HG03439 (cell line): ENCODE measurements around the gene IGF1R.
"Not testable (repeated sequence)": the region's sequence is repeated elsewhere in the genome, so short reads cannot be mapped to it uniquely, and the experiment has no call there.

ENCODE experiments used
- ATAC-seq: cut with Tn5 transposase; IDR thresholded peaks from one replicate; pipeline ENCODE4 v1.9.1; 2021; ENCODE audit warnings: mild to moderate bottlenecking, moderate library complexity; ENCODE audit not compliant: unreplicated experiment

IGF1R gene

DNA sequence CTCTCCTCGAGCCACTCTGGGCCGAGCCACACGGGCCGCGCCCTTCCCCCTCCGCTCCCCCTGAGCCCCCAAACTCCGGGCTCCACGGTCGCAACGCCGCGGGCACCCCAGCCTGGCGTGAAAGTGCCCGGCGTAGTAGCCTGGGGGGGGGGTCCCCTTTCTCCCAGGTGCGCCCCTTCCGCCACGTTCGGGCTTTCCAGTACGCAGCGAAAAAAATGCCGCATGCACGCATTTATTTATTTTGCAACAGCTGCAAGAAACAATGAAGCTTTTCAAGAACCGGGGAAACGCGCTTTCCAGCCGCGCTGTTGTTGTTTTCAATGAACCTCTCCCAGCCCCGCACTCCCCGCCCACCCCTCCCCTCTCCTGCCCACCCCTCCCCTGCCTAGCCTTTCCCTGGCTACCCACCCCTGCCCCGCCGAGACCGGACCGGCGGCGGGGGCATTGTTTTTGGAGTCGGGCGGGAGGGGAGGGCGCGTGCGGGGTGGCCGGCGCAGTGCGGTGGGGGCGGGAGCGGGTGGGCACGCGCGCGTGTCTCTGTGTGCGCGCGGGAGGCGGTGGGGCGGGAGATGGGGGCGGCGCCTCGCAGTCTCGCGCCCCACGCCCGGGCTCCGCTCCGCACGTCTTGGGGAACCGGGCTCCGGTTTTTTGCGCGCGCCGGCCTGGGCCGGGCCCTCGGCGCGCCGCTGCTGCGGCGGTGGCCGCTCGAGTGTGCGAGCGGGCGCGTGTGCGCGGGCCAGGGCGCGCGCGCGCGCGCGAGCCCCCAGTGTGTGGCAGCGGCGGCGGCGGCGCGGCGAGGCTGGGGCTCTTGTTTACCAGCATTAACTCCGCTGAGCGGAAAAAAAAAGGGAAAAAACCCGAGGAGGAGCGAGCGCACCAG, at the start of gene IGF1R:
TSS of gene IGF1R (plus strand) at position 766 of the 880 bp plus-strand sequence. CDS start 1,043 bp downstream, outside the sequence.
- peak; percentile 74 for ATAC-seq

DNA sequence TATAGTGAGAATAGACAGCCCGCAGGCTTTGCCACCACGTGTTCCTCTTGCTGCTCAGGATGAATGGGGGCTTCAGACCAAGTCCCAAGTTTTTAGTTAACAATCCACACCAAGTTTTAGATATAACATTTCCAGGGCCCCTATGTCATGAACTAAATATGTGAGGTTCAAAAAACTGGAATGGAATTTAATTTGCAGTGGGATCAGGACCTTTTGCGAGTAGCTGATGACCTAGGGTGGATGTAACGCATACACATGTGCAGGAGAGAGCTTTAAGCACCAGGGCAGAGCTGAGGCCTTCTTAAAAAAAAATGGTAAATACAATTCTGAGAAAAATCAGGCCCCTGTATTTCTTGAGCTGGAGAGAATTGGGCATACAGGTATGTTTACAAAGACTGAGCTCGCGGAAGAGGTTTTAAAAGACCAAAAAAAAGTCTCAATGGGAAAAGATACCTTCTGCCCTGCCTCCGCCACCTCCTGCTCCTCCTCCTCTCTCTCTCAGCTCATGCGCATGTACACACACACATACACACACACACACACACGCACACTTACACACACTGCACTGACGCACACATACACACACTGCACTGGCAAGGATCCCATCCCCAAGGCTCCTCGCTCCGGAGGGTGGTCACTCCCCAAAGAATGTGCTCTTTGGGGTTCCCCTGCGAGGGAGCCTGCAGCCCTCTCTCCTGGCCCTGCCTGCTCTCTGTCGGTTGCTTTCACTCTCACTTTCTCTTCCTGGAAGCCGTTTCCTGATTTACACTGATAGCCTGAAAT, 48.2 kb upstream of the IGF1R start:
- ATAC-seq, result no peak

DNA sequence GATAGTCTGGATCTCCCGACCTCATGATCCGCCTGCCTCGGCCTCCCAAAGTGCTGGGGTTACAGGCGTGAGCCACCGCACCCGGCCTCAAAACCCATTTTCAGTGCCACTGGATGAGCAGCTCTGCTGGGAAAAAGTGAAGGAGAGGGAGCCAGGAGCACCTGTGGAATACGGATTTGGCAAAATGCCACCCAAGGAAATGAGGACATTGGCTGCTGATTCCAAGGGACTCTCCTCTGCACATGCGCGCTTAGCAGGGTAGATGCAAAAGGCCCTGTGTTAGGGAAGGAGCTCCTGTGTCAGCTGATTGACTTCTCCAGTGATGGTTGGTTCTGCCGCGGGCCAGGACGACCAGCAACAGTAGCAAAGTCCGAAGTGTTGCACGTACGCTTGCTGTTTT, 43.4 kb upstream of the IGF1R start:
- no peak for ATAC-seq

DNA sequence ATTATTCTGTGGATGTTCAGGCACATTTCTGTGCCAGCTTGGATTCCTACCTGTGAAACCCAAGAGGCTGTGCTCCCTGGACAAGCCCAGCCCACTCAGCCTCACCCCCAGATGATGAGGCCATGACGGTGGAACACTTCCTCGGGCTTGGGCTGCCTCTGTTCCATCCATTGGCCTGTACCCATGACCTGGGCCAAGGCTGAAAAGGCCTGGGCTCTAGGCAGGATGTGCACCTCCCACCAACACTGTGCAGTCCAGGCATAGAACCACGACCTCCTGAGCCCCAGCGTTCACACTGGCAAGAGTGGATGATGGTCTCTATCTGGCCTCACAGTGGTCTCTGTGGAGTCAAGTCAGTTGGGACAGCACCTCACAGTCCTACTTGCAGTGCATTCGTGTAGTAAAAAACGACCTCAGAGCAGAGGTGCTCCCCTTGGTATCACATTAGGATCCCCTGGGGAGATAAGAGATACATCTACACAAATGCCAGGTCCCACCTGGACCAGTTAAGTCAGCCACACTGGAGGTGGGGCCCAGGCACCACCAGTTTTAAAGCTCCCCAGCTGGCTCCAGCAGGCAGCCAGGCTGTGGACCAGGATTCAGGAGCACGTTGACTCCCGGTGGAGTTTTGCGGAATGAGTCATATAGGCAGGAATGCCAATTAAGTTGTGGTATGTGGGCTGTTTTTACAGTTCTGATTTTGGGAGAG, 39.0 kb upstream of the IGF1R start:
- no peak for ATAC-seq

DNA sequence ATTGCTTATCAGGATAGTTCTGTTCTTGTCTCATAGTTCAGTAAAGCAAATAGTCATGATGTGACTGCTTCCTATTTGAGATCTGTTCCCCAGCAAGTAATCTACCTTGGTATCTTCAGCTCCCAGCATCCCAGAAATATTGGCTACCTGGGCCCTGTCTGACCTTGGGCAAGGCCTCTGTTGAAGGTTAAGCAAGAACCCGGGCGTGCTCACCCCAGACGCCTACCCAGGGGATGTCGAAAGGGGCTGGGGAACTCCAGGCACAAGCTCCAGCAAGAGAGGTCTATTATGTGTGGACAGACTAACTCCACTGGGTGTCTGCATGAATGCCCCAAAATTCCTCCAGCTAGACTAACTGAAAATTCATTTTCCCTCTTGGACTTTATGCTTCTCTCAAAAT, 37.3 kb upstream of the IGF1R start:
- no peak for ATAC-seq

DNA sequence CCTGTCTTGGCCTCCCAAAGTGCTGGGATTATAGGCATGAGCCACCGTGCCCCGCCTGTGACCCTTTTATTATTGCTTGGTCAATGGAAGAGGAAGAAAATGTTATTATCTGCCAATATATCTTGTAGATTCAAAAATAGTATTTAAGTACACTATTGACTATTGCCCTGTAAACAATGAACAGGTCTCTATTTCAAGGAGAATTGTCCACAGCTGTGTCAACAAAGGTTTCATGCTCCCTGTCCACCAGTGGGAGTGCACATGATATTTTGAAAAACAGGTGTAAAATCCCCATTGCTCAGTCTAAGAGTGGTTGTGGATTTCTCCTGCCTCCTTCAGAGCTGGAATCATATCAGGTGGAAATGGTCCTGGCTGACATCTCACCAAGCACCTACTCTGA, 36.5 kb upstream of the IGF1R start:
- ATAC-seq, result no peak

DNA sequence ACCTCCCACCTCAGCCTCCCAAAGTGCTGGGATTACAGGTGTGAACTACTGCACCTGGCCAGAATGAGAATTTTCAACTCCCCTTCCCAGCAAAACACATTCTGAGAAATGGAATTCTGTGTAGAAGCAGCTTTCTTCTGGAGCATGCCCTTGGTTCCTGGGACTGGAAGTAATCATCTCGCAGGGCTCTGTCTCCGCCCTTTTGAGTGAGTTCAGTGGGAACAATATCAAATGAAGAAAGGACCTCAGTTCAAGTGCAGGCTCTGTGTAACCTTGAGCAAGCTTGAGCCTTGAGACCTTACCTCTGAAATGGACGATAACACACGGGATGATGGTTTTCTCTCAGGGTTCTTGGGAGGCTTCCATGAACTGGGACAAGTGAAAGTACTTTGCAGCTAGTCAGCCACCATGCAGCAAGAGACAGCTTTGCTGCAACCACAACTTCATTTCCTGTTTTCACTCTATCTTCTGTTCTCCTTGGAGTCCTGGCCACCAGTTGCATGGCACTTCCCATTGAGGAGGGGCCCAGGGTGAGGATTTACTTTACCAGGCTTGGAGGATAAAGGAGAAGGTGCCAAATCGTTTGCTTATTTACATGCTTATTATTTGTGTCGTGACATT, 35.7 kb upstream of the IGF1R start:
- no peak for ATAC-seq

DNA sequence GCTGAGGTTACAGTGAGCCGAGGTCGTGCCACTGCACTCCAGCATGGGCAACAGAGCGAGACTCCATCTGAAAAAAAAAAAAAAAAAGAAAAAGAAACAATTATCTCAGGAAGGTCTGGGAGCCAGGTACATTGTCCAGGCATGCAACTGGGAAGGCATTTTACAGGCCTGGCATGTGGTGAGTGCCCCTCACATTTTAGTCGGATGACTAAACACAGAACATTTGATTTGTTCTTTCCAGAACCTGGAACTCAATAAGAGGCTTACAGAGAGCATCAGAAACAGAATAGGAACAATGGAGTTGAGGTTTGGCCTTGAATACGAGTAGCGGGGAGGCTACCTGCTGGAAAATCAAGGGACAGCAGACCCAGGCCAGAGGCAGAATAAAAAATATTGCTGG, 33.7 kb upstream of the IGF1R start:
- no peak for ATAC-seq

DNA sequence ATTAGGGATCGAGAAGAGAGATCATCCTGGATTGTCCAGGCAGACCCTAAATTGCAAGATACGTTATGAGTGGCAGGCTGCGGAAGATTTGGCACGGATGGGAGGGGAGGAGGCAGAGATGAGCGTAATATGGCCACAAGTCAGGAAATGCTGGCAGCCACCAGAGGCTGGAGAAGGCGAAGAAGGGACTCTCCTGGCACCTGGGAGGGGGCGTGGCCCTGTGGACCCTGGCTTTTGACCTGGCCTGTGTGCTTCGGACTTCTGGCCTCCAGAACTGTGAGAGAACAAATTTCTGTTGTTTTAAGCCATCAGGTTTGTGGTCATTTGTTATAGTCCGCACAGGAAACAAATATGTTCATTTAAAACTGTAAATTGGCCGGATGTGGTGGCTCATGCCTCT, 31.9 kb upstream of the IGF1R start:
- ATAC-seq, result no peak

DNA sequence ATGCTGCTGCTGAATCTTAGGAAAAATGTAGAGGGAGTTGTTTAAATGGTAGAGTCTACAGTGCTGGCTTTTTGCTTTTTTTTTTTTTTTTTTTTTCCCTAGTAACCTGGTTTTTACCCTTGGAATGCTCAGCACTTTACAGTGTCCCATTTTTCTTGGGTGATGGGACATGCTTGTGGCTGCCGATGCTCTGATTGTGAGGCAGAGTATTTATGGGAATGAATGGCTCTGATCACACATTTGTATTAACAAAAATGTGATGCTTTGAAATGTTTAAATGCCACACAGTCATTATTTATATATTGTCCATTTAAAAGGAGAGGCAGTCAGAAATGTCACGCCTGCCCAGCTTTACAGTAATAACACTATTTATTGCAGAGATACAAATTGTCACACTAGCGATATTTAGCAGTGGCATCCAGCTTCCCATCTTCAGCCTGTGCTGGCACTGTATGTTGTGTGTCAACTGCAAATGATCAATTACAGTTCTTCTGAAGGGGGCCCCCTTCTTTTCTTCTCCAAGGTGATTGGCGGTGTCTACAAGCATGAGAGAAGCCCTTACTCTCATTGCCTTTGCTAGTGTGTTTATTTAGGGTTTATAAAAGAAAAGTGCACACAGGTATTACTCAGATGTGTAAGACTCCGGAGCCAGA, 30.9 kb upstream of the IGF1R start:
- no peak for ATAC-seq

DNA sequence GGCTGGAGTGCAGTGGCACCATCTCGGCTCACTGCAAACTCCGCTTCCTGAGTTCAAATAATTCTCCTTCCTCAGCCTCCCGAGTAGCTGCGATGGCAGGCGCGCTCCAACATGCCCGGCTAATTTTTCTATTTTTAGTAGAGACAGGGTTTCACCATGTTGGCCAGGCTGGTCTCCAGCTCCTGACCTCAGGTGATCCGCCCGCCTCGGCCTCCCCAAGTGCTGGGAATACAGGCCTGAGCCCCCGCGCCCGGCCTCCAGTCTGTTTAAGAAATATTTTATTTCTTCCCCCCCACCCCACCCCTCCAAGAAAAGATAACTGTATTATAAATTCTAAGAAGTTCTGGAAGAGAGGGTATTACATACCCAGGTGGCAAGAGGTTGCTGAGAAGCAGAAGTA, 29.8 kb upstream of the IGF1R start:
- not testable (repeated sequence) for ATAC-seq

DNA sequence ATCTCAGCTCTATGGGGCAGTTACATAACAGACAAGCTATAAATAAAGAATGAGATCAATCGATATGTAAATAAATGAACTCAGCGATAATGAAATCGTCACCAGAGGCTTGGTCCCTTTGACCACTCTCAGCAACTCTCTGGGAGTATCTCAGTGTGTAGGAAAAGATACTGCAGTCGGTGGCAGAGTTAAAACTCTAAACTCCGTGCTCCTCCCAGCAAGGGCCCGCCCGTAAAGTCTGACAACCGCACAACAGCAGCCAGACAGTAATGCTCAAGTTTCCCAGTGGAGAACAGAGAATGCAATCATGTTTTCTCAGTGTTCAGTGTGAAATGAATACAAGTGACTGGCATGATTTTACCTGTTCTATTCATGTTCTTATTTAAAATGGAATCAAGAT, 28.3 kb upstream of the IGF1R start:
- no peak for ATAC-seq

DNA sequence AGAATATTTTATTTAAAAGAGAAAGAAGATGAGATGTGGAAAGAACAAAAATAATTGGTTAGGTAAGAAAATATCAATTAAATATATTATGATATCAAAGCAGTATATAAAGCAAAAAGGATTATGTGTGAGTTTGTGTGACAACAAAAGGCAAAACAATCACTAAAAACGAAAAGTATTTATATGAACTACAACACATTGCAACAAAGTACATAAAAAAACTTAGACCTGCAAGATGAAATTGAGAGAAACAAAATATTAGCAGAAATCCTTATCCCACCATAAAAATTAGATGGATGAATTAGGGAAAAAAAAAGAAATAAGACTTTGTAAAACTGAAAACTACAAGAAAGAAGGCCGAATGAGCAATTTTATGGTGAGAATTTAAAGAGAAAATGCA, 27.3 kb upstream of the IGF1R start:
- ATAC-seq, result no peak

DNA sequence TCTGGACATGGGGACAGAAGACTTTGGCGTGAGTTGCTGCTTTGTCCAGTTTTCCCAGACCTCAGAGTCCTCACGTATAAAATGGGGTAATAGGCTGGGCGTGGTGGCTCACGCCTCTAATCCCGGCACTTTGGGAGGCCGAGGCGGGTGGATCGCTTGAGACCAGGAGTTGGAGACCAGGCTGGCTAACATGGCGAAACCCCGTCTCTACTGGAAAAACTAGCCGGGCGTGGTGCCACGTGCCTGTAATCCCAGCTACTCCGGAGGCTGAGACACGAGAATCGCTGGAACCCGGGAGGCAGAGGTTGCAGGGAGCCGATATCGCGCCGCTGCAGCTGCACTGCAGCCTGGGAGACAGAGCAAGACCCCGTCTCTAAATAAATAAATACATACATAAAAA, 22.7 kb upstream of the IGF1R start:
- no peak for ATAC-seq

DNA sequence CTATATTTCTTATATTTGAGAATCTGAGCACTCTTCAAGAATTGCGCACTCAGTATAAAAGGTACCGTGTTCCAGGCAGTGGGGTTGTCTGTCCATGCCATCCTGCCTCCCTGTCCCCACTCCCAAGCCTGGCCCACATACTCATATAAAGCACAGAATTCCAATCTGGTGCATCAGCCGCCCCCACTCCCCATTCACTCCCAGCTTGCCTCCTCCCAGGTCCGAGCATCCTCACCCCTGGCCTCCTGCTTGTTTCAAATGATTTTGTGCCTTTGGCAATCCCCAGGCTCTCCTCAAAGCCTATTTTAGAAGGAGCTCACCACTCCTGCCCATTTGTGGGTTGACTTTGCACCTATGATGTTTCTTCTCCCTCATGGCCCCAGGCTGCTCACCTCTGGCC, 22.2 kb upstream of the IGF1R start:
- no peak for ATAC-seq

DNA sequence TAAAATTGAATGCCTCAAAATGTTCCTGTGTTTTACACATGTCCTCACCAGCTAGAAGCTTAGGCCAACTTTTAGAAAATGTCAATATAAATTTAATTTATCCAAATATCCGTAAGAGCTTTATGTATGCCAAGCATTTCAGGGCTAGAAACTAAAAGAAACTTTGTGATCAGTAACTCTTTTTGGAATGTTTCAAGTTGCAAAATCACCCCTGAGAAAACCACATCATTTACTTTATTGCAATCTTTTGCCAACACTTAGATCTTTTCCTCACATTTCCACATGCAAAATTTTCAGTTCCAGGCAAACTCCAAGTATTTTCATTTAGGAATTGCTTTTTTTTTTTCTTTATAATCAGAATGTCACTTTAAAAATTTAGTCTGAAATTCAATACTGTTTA, 20.1 kb upstream of the IGF1R start:
- no peak for ATAC-seq

DNA sequence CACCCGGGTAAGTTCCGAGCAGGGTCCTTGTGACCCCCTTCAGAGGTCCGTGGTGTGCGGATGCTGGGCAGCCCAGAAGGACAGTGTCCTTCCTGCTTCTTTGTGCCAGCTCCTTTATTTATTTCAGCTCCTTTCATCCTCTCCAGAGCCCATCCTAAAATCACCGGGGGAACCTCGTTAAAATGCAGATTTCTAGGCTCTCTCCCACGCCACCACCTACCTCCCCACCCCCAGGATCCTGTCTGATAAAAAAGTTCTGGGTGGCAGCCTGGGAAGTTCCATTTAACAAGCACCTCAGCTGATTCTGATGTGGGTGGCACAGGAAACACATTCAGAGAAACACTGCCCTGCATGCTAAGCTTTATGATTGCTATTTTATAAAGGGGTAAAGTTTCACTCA, 12.5 kb upstream of the IGF1R start:
- ATAC-seq, result no peak

DNA sequence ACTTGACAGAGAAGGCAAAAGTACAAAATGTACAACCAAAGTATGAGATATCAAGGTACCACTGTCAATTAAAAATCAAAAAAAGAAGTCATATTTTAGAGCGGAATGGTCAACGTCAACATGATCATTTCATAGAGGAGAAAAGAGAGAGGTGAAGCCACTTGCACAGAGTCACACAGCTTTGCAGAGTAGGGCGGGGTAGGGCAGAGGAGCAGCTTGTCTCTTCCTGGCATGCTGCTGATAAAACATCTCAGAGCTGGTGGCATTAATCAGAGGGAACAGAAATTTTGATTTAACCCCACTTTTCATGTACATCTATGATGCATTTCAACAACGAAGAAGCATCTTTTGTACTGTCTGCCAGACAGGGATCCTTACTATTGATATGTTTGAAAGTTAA, 5.2 kb upstream of the IGF1R start:
- no peak for ATAC-seq

DNA sequence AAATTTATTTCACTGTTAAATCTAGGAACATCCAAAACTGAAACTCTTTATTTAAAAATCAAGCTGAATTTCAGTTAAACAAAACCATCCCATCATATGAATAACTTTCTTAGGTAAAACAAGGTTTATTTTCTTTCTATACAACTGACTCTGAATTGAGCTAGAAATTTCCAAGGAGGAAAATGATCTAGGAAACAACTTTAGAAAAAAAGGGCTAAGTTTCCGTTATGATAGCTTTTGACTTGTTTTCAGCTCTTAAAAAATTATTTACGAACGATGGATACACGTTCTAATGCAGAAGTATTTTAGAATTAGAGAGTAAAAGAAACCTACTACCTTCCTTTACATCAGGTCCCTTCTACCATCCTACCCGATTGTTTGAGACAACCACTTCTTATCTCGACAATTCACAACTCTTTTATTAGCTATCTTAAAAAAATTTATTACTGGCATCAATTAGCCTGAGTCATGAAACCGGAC, 1.8 kb upstream of the IGF1R start:
- no peak for ATAC-seq

DNA sequence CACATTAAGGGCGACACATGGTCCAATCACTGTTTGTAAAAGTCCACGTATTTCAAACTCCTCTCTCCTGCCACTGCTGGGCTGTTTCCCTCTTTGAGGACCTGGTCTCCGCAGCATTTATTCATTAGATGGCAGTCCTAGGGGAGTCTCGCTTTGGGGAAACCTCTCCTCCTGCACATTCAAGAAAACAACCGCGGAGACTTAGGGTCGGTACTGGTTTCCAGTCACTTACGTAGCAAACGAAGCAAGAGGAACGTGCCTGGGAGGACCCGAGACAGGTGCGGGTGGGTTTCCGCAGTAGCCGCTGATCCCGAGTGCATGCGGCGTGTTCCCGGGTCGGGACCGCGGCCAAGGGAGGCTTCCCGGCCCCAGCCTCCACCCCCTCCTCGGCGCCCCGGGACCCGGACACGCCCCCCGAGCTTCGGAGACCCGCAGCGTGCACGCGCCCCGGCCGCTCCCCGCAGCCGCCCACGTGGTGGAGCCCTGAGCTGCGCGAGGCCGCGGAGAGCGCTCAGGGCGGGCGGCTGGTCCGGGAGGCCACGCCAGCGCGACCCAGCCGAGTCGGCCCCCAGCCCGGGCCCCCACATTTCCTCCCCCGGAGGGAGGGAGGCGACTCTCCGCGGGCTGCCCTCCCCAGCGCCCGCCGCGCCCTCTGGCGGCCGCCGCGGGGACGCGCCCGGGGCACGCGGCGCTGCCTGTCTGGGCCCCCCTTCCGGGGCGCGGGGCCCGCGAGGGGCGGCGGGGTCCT, 1.1 kb upstream of the IGF1R start:
- ATAC-seq, result peak; percentile 52
